Loucy (cell line): Measurements from ENCODE around the gene OSGIN1.

Experiments used
- CTCF ChIP-seq: fragments of 200-600 bp; sonication (generic); conservative IDR thresholded peaks from 2 replicates; pipeline ENCODE4 v1.5.1; 2014; ENCODE audit warnings: mild to moderate bottlenecking, antibody characterized with exemption, low read length
- EZH2phosphoT487 ChIP-seq: fragments of 200-600 bp; IDR thresholded peaks from 2 replicates; pipeline ENCODE4 v1.6.1; 2018; ENCODE audit warnings: antibody characterized with exemption, mild to moderate bottlenecking, moderate library complexity, borderline replicate concordance

GRCh38 chr16:83983491-83983890 is 30.5 kb downstream of the OSGIN1 start:
- TF ChIP-seq CTCF (no peak), EZH2phosphoT487 (no peak)
